K562 (cell line): ENCODE data around the gene SLC38A10. TPM values are rescaled to one million over a fixed set of nuclear protein-coding genes. Genes with fewer than 3 reads are reported as not detected.

Source experiments
- ATAC-seq: fragments of 200-7000 bp; cut with Tn5 transposase; 3 replicates; pipeline ENCODE4 v1.9.1; 2020; ENCODE audit warnings: moderate library complexity
- BruUV-seq: library from RNA; stranded (reverse); fragments of 400-500 nt; replicated peaks from 2 replicates; lab custom pipeline; 2021; lab: Mats Ljungman, UMichigan
- CTCF ChIA-PET: fragments of 300-600 bp; formaldehyde crosslinking; extraction: SDS; loops from one replicate; lab custom pipeline; 2021; ENCODE audit warnings: low intra/inter-chr PET ratio; lab: Yijun Ruan, JAX
- POLR2A ChIA-PET: fragments of 300-600, 350-650 bp; sonication (Branson Sonifier 250); formaldehyde crosslinking; extraction: SDS; loops from one replicate; lab custom pipeline; 2021; ENCODE audit warnings: antibody characterized with exemption, inconsistent platforms; lab: Yijun Ruan, JAX
- DNase-seq, 4 experiments: peaks; one replicate each; pipeline versions ENCODE4 v3.0.0 to v3.0.0-alpha.2; 2011 to 2018; ENCODE audit warnings: low spot score in 3 of 4, mixed read lengths in 3 of 4; ENCODE audit errors: extremely low read depth in 1 of 4
- FAIRE-seq: peaks from 2 replicates; lab custom pipeline; 2011; peaks lifted over from hg19 to GRCh38; lab: Jason Lieb, UNC
- H2AFZ ChIP-seq: 2 replicates; pipeline ENCODE4 v1.6.0; 2011; ENCODE audit warnings: low read depth, low read length, control low read depth, inconsistent platforms
- H3K27ac ChIP-seq: fragments of 200-600 bp; 3 replicates; pipeline ENCODE4 v1.8.0; 2011; ENCODE audit warnings: low read depth, mild to moderate bottlenecking, control low read depth, inconsistent platforms, low read length, moderate library complexity, mixed read lengths; ENCODE audit errors: extremely low read depth
- H3K27me3 ChIP-seq, 2 experiments: fragments of 300-600 bp in 1 of 2; 2 replicates in 1 of 2; 3 replicates in 1 of 2; pipeline versions ENCODE4 v1.6.0 to v1.8.0; 2011; ENCODE audit warnings: inconsistent platforms in 2 of 2, low read length in 2 of 2, mild to moderate bottlenecking in 1 of 2, mixed read lengths in 1 of 2, moderate library complexity in 1 of 2; ENCODE audit not compliant: control insufficient read depth in 2 of 2, insufficient read depth in 2 of 2
- H3K36me3 ChIP-seq: fragments of 300-600 bp; 3 replicates; pipeline ENCODE4 v1.8.0; 2011; ENCODE audit warnings: mild to moderate bottlenecking, low read length, inconsistent platforms; ENCODE audit not compliant: control insufficient read depth, insufficient read depth
- H3K4me1 ChIP-seq, 2 experiments: fragments of 200-600 bp in 1 of 2; replicated peaks in 1 of 2; 2 replicates in 1 of 2; 3 replicates in 1 of 2; pipeline versions ENCODE4 v1.5.1 to v1.8.0; 2011; ENCODE audit warnings: inconsistent platforms in 2 of 2, low read length in 2 of 2, mild to moderate bottlenecking in 1 of 2, mixed read lengths in 1 of 2, moderate library complexity in 1 of 2; ENCODE audit not compliant: control insufficient read depth in 2 of 2, insufficient read depth in 2 of 2
- H3K4me2 ChIP-seq: 2 replicates; pipeline ENCODE4 v1.6.1; 2011; ENCODE audit warnings: low read length, control low read depth, inconsistent platforms, mixed read lengths; ENCODE audit not compliant: insufficient read depth
- H3K4me3 ChIP-seq: fragments of 200-600 bp; sonication (generic), shearing (Covaris generic); 2 replicates; pipeline ENCODE4 v1.5.1; 2016; ENCODE audit warnings: control low read depth, inconsistent platforms
- H3K79me2 ChIP-seq: fragments of 200-600 bp; 3 replicates; pipeline ENCODE4 v1.8.0; 2011; ENCODE audit warnings: low read length, inconsistent platforms; ENCODE audit not compliant: control insufficient read depth, insufficient read depth
- H3K9ac ChIP-seq, 2 experiments: 2 replicates each; pipeline versions ENCODE4 v1.6.0 to v1.6.1; 2011; ENCODE audit warnings: low read depth in 2 of 2, low read length in 2 of 2, control low read depth in 1 of 2, inconsistent platforms in 1 of 2, mild to moderate bottlenecking in 1 of 2, mixed read lengths in 1 of 2; ENCODE audit not compliant: insufficient read depth in 1 of 2
- H3K9me1 ChIP-seq: one replicate; pipeline ENCODE4 v1.6.0; 2011; ENCODE audit warnings: inconsistent platforms, mild to moderate bottlenecking, low read length, moderate library complexity; ENCODE audit not compliant: control insufficient read depth, insufficient read depth
- H3K9me3 ChIP-seq: replicated peaks from 2 replicates; pipeline ENCODE4 v1.5.1; 2011; ENCODE audit warnings: low read depth, low read length, inconsistent platforms; ENCODE audit not compliant: control insufficient read depth, insufficient read depth
- H4K20me1 ChIP-seq: replicated peaks from 2 replicates; pipeline ENCODE4 v1.6.1; 2011; ENCODE audit warnings: low read length, inconsistent platforms, mixed read lengths; ENCODE audit not compliant: control insufficient read depth, insufficient read depth
- CGGBP1 ChIP-seq: fragments of 250-450 bp; sonication (Bioruptor Pico); IDR thresholded peaks from 2 replicates; pipeline ENCODE4 v1.9.0; 2021; ENCODE audit warnings: mild to moderate bottlenecking
- FOXJ3 ChIP-seq: sonication (generic); formaldehyde crosslinking; IDR thresholded peaks from 2 replicates; pipeline ENCODE4 v1.4.0; 2020; ENCODE audit warnings: mild to moderate bottlenecking, missing genetic modification reagents
- FOXK1 ChIP-seq: sonication (generic); formaldehyde crosslinking; IDR thresholded peaks from 2 replicates; pipeline ENCODE4 v1.8.0; 2022; ENCODE audit warnings: missing genetic modification reagents, mild to moderate bottlenecking, borderline replicate concordance
- MTA2 ChIP-seq: fragments of 450-650 bp; IDR thresholded peaks from 2 replicates; pipeline ENCODE4 v1.6.1; 2016; ENCODE audit warnings: low read depth
- PTBP1 ChIP-seq: fragments of 200-400 bp; formaldehyde crosslinking; IDR thresholded peaks from 2 replicates; pipeline ENCODE4 v1.6.1; 2017; ENCODE audit warnings: low read depth, low read length
- SOX6 ChIP-seq: fragments of 450-650 bp; IDR thresholded peaks from 2 replicates; pipeline ENCODE4 v1.6.1; 2014; ENCODE audit warnings: mild to moderate bottlenecking
- TAF7 ChIP-seq: fragments of 450-650 bp; IDR thresholded peaks from 2 replicates; pipeline ENCODE4 v1.6.1; 2016; ENCODE audit warnings: missing genetic modification characterization, missing compliant biosample characterization
- ZNF79 ChIP-seq: fragments of 250-450 bp; sonication (Bioruptor Pico); IDR thresholded peaks from 2 replicates; pipeline ENCODE4 v1.4.0; 2020; ENCODE audit warnings: low read depth, mild to moderate bottlenecking, moderate library complexity
- WGBS: fragments of 100-300 bp; shearing (Covaris generic); methylation state at CpG from one replicate; pipeline ENCODE4 v1.1.6; 2016; ENCODE audit warnings: low coverage, mixed read lengths; ENCODE audit not compliant: insufficient coverage; ENCODE audit errors: missing lambda C conversion rate; 5-methylcytosine and 5-hydroxymethylcytosine counted together
- in situ Hi-C: fragments of 300-500 bp; cut with MboI; formaldehyde crosslinking; loops from 4 replicates; pipeline ENCODE4 v1.15.0; 2018; ENCODE audit warnings: inconsistent platforms, mixed read lengths
- intact Hi-C: fragments of 100-400 bp; cut with micrococcal nuclease; formaldehyde crosslinking; loops from 2 replicates; pipeline ENCODE4 v1.14.2; 2022
- polyA plus RNA-seq, 8 experiments: library from polyadenylated mRNA; depleted of rRNA in 4 of 8; stranded (reverse) in 5 of 8; unstranded in 3 of 8; fragments of >200 nt; fragmentation: Nextera tagmentation in 2 of 8; fragmentation: Illumina TruSeq in 1 of 8; extraction: Ambion mirVana in 2 of 8; extraction: Trizol in 1 of 8; gene quantifications; 2 replicates each; pipeline versions ENCODE4 v1.2.1 to v1.2.3, GENCODE V29; 2011 to 2014; ENCODE audit warnings: inconsistent platforms in 1 of 8, missing spikeins in 1 of 8
- total RNA-seq, 7 experiments: library from RNA; depleted of rRNA in 6 of 7; stranded (reverse); fragments of >200 nt in 6 of 7; fragmentation: Illumina TruSeq in 2 of 7; extraction: Trizol in 2 of 7; gene quantifications; 2 replicates each; pipeline versions ENCODE4 v1.2.1 to v1.2.3, GENCODE V29; 2011 to 2021; ENCODE audit warnings: low replicate concordance in 1 of 7
- TF ChIP-seq, protein P1 (sequence below): fragments of 150-350 bp; conservative IDR thresholded peaks from 2 replicates; pipeline ENCODE4 v1.6.1; 2014; ENCODE audit warnings: low read length
- TF ChIP-seq, protein P2 (sequence below), 2 experiments: fragments of 450-650 bp; IDR thresholded peaks; 2 replicates each; pipeline ENCODE4 v1.6.1; 2018; ENCODE audit warnings: mild to moderate bottlenecking in 2 of 2, low read depth in 1 of 2; ENCODE audit not compliant: partially characterized antibody in 2 of 2

SLC38A10 gene
- total and polyA plus RNA-seq, 9 of the 15 experiments (the other 6 are each of a cell fraction or from before 2014, with no cell fraction given): 0.45 to 54.2 (median 13.8) TPM

GRCh38 chr17:81200695-81201580 lies 94.2 kb downstream of the SLC38A10 start:
- WGBS: 45% methylated on average over 27 of the region's 27 CpGs
- peak; percentile 86 for FAIRE-seq
- intact Hi-C loops (loop anchor here (2.0 kb wide), 1 partner anchor 58 kb away; no protein-coding TSS in a partner anchor), in situ Hi-C loops (no loop called here)
- Histone ChIP-seq H3K27ac (no peak overlapping the region), H3K79me2 (no peaks in the 10 kb centered on the region), H4K20me1 (no peaks in the 10 kb centered on the region), H3K4me3 (no peak overlapping the region), H3K9ac (peak overlapping the region in 1 of 2 experiments; percentile 66; a peak in 2 of 4 replicates), H2AFZ (peak overlapping the region; percentile 58; the same call in 1 of the 2 replicates), H3K36me3 (peaks cover 2% of the 10 kb centered on the region; the same call in 2 of the 3 replicates), H3K9me3 (no peaks in the 10 kb centered on the region), H3K9me1 (peaks cover 3% of the 10 kb centered on the region), H3K4me2 (no peak overlapping the region; the same call in 1 of the 2 replicates), H3K27me3 (no peaks in the 10 kb centered on the region), H3K4me1 (peaks cover 3 to 31% of the 10 kb centered on the region in 2 experiments; a peak in 3 of 5 replicates)
- ChIA-PET CTCF (no interaction called here), POLR2A (interaction anchor here (0.6 kb wide), 2 partner anchors 10 to 80 kb away, joined by 3 to 4 read pairs; no protein-coding TSS in a partner anchor)
- BruUV-seq: no TSS peak
- DNase-seq: peak; percentile 65 to 82 (median 75)
- ATAC-seq: peak; percentile 98
- TF ChIP-seq PTBP1 (no peak), CGGBP1 (CRISPR knock-in tag) (no peak), MTA2 (no peak), ZNF79 (CRISPR knock-in tag) (no peak), TAF7 (no peak), FOXK1 (CRISPR knock-in tag) (no peak), SOX6 (0 out of 2 replicates have a peak, but pooled peaks have one; percentile 12), FOXJ3 (CRISPR knock-in tag) (no peak)
- TF ChIP-seq, protein P1, sequence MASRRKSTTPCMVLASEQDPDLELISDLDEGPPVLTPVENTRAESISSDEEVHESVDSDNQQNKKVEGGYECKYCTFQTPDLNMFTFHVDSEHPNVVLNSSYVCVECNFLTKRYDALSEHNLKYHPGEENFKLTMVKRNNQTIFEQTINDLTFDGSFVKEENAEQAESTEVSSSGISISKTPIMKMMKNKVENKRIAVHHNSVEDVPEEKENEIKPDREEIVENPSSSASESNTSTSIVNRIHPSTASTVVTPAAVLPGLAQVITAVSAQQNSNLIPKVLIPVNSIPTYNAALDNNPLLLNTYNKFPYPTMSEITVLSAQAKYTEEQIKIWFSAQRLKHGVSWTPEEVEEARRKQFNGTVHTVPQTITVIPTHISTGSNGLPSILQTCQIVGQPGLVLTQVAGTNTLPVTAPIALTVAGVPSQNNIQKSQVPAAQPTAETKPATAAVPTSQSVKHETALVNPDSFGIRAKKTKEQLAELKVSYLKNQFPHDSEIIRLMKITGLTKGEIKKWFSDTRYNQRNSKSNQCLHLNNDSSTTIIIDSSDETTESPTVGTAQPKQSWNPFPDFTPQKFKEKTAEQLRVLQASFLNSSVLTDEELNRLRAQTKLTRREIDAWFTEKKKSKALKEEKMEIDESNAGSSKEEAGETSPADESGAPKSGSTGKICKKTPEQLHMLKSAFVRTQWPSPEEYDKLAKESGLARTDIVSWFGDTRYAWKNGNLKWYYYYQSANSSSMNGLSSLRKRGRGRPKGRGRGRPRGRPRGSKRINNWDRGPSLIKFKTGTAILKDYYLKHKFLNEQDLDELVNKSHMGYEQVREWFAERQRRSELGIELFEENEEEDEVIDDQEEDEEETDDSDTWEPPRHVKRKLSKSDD: 0 out of 2 replicates have a peak, but pooled peaks have one; percentile 46
- TF ChIP-seq, protein P2, sequence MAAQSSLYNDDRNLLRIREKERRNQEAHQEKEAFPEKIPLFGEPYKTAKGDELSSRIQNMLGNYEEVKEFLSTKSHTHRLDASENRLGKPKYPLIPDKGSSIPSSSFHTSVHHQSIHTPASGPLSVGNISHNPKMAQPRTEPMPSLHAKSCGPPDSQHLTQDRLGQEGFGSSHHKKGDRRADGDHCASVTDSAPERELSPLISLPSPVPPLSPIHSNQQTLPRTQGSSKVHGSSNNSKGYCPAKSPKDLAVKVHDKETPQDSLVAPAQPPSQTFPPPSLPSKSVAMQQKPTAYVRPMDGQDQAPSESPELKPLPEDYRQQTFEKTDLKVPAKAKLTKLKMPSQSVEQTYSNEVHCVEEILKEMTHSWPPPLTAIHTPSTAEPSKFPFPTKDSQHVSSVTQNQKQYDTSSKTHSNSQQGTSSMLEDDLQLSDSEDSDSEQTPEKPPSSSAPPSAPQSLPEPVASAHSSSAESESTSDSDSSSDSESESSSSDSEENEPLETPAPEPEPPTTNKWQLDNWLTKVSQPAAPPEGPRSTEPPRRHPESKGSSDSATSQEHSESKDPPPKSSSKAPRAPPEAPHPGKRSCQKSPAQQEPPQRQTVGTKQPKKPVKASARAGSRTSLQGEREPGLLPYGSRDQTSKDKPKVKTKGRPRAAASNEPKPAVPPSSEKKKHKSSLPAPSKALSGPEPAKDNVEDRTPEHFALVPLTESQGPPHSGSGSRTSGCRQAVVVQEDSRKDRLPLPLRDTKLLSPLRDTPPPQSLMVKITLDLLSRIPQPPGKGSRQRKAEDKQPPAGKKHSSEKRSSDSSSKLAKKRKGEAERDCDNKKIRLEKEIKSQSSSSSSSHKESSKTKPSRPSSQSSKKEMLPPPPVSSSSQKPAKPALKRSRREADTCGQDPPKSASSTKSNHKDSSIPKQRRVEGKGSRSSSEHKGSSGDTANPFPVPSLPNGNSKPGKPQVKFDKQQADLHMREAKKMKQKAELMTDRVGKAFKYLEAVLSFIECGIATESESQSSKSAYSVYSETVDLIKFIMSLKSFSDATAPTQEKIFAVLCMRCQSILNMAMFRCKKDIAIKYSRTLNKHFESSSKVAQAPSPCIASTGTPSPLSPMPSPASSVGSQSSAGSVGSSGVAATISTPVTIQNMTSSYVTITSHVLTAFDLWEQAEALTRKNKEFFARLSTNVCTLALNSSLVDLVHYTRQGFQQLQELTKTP (IDR thresholded peaks at IDR 0.05; ENCODE audit: low read depth in 1 of 2, partially characterized antibody in 2 of 2): no peak
